H1 (cell line): ENCODE data around the gene YARS2. TPM values are rescaled to one million over a fixed set of nuclear protein-coding genes. Genes with fewer than 3 reads are reported as not detected.

Source experiments
- CTCF ChIA-PET: fragments of 300-600 bp; sonication (Branson Sonifier 250); formaldehyde crosslinking; loops from one replicate; lab custom pipeline; 2021; ENCODE audit not compliant: partially characterized antibody; lab: Charles Lee
- POLR2A ChIA-PET: fragments of 300-600 bp; sonication (Branson Sonifier 250); formaldehyde crosslinking; loops from one replicate; lab custom pipeline; 2021; ENCODE audit warnings: inconsistent platforms; ENCODE audit not compliant: partially characterized antibody; lab: Charles Lee
- DNase-seq, 2 experiments: peaks; one replicate each; pipeline versions ENCODE4 v3.0.0 to v3.0.0-alpha.2; 2010 to 2022; ENCODE audit warnings: low spot score in 2 of 2, low read depth in 1 of 2, mixed read lengths in 1 of 2
- FAIRE-seq: peaks from 2 replicates; lab custom pipeline; 2011; peaks lifted over from hg19 to GRCh38; lab: Jason Lieb, UNC
- H2AFZ ChIP-seq: 2 replicates; pipeline ENCODE4 v1.8.1; 2012; ENCODE audit warnings: low read length, inconsistent platforms
- H2AK5ac ChIP-seq: 2 replicates; pipeline ENCODE4 v1.6.1; 2013; ENCODE audit warnings: low read depth, low read length
- H2BK120ac ChIP-seq: replicated peaks from 2 replicates; pipeline ENCODE3; 2013; ENCODE audit warnings: low read depth, low read length, inconsistent platforms
- H2BK12ac ChIP-seq: 2 replicates; pipeline ENCODE4 v1.6.1; 2013; ENCODE audit warnings: low read depth, low read length
- H2BK15ac ChIP-seq: 2 replicates; pipeline ENCODE4 v1.6.1; 2013; ENCODE audit warnings: low read length
- H2BK20ac ChIP-seq: 2 replicates; pipeline ENCODE4 v1.6.1; 2013; ENCODE audit warnings: low read length
- H2BK5ac ChIP-seq: 2 replicates; pipeline ENCODE4 v1.6.1; 2013; ENCODE audit warnings: low read depth, low read length
- H3K14ac ChIP-seq: 2 replicates; pipeline ENCODE4 v1.6.1; 2013; ENCODE audit warnings: inconsistent platforms; ENCODE audit not compliant: insufficient read length
- H3K18ac ChIP-seq: 2 replicates; pipeline ENCODE4 v1.6.1; 2013; ENCODE audit warnings: low read length; ENCODE audit errors: extremely low read depth
- H3K23ac ChIP-seq: 2 replicates; pipeline ENCODE4 v1.6.1; 2013; ENCODE audit warnings: inconsistent platforms; ENCODE audit not compliant: insufficient read length
- H3K23me2 ChIP-seq: 2 replicates; pipeline ENCODE4 v1.6.1; 2013; ENCODE audit warnings: low read depth, low read length
- H3K27ac ChIP-seq: 2 replicates; pipeline ENCODE4 v1.6.1; 2011; ENCODE audit warnings: low read depth, low read length, inconsistent platforms
- H3K27me3 ChIP-seq, 4 experiments: replicated peaks in 1 of 4; 1 replicate in 1 of 4; 2 replicates in 3 of 4; pipeline versions ENCODE4 v1.6.1 to v1.8.1; 2011 to 2013; ENCODE audit warnings: low read length in 3 of 4, mild to moderate bottlenecking in 3 of 4, inconsistent platforms in 2 of 4, mixed read lengths in 2 of 4, moderate library complexity in 1 of 4; ENCODE audit not compliant: control insufficient read depth in 3 of 4, insufficient read depth in 3 of 4; ENCODE audit errors: extremely low read depth in 1 of 4
- H3K36me3 ChIP-seq, 4 experiments: 2 replicates each; pipeline versions ENCODE4 v1.6.1 to v1.8.1; 2011 to 2013; ENCODE audit warnings: mild to moderate bottlenecking in 4 of 4, low read length in 3 of 4, moderate library complexity in 2 of 4, control low read depth in 1 of 4, inconsistent platforms in 1 of 4; ENCODE audit not compliant: insufficient read depth in 4 of 4, control insufficient read depth in 2 of 4
- H3K4ac ChIP-seq: replicated peaks from 2 replicates; pipeline ENCODE3; 2013; ENCODE audit warnings: low read length, low read depth, mixed read lengths, inconsistent platforms; ENCODE audit not compliant: insufficient read length
- H3K4me1 ChIP-seq, 4 experiments: replicated peaks in 1 of 4; 1 replicate in 1 of 4; 2 replicates in 3 of 4; pipeline versions ENCODE4 v1.6.1 to v1.8.1; 2011 to 2013; ENCODE audit warnings: low read length in 3 of 4, inconsistent platforms in 2 of 4, mixed read lengths in 1 of 4; ENCODE audit not compliant: insufficient read depth in 4 of 4, control insufficient read depth in 3 of 4
- H3K4me2 ChIP-seq, 2 experiments: 2 replicates each; pipeline versions ENCODE4 v1.6.1 to v1.8.1; 2011 to 2013; ENCODE audit warnings: low read depth in 2 of 2, low read length in 2 of 2, control low read depth in 1 of 2, inconsistent platforms in 1 of 2, mild to moderate bottlenecking in 1 of 2; ENCODE audit not compliant: insufficient read depth in 1 of 2
- H3K4me3 ChIP-seq, 4 experiments: fragments of 200-600, 300-600 bp in 1 of 4; sonication (generic), shearing (Covaris generic), sonication (Bioruptor Twin) in 1 of 4; 2 replicates each; pipeline versions ENCODE4 v1.5.1 to v1.8.1; 2011 to 2016; ENCODE audit warnings: low read length in 4 of 4, low read depth in 3 of 4, control low read depth in 2 of 4, inconsistent platforms in 2 of 4, mild to moderate bottlenecking in 2 of 4, mixed read lengths in 1 of 4, moderate library complexity in 1 of 4; ENCODE audit not compliant: insufficient read depth in 2 of 4; ENCODE audit errors: extremely low read depth in 1 of 4
- H3K56ac ChIP-seq: replicated peaks from 2 replicates; pipeline ENCODE3; 2013; ENCODE audit warnings: low read depth, mild to moderate bottlenecking, mixed read lengths, low read length, inconsistent platforms; ENCODE audit not compliant: insufficient read length
- H3K79me1 ChIP-seq: 2 replicates; pipeline ENCODE4 v1.6.1; 2013; ENCODE audit warnings: low read depth, low read length, control low read depth
- H3K79me2 ChIP-seq, 2 experiments: 2 replicates each; pipeline versions ENCODE4 v1.6.1 to v1.8.1; 2012 to 2013; ENCODE audit warnings: low read length in 2 of 2, mild to moderate bottlenecking in 2 of 2, inconsistent platforms in 1 of 2; ENCODE audit not compliant: insufficient read depth in 2 of 2, control insufficient read depth in 1 of 2
- H3K9ac ChIP-seq, 4 experiments: replicated peaks in 1 of 4; 1 replicate in 1 of 4; 2 replicates in 3 of 4; pipeline versions ENCODE4 v1.6.1 to v1.8.1; 2011 to 2013; ENCODE audit warnings: low read depth in 3 of 4, low read length in 3 of 4, control low read depth in 2 of 4, mild to moderate bottlenecking in 2 of 4, moderate library complexity in 2 of 4, inconsistent platforms in 1 of 4; ENCODE audit errors: extremely low read depth in 1 of 4
- H3K9me3 ChIP-seq, 2 experiments: 2 replicates each; pipeline versions ENCODE4 v1.6.1 to v1.8.1; 2012 to 2013; ENCODE audit warnings: mild to moderate bottlenecking in 2 of 2, moderate library complexity in 2 of 2, control low read depth in 1 of 2, inconsistent platforms in 1 of 2, low read depth in 1 of 2, low read length in 1 of 2, mixed read lengths in 1 of 2; ENCODE audit not compliant: insufficient read depth in 2 of 2
- H4K20me1 ChIP-seq, 2 experiments: replicated peaks in 1 of 2; 2 replicates each; pipeline versions ENCODE3 to v1.8.1; 2011 to 2013; ENCODE audit warnings: inconsistent platforms in 2 of 2, low read length in 2 of 2, mild to moderate bottlenecking in 1 of 2; ENCODE audit not compliant: insufficient read depth in 2 of 2, control insufficient read depth in 1 of 2
- H4K5ac ChIP-seq: 2 replicates; pipeline ENCODE4 v1.6.1; 2013; ENCODE audit warnings: low read length, low read depth, mixed read lengths, inconsistent platforms; ENCODE audit not compliant: insufficient read length
- H4K8ac ChIP-seq: 2 replicates; pipeline ENCODE4 v1.8.0; 2013; ENCODE audit warnings: mild to moderate bottlenecking, moderate library complexity, low read length, inconsistent platforms; ENCODE audit not compliant: insufficient read depth; ENCODE audit errors: extremely low read depth
- H4K91ac ChIP-seq: replicated peaks from 2 replicates; pipeline ENCODE3; 2013; ENCODE audit warnings: low read length, mixed read lengths, inconsistent platforms; ENCODE audit not compliant: insufficient read length
- ATF2 ChIP-seq: IDR thresholded peaks from 2 replicates; pipeline ENCODE4 v1.6.1; 2012; ENCODE audit warnings: low read length, inconsistent platforms
- FOSL1 ChIP-seq: IDR thresholded peaks from 2 replicates; pipeline ENCODE4 v1.6.1; 2011; ENCODE audit warnings: mild to moderate bottlenecking, low read depth, low read length, moderate library complexity; ENCODE audit not compliant: insufficient read depth
- KDM5A ChIP-seq: fragments of 200-600 bp; IDR thresholded peaks from 2 replicates; pipeline ENCODE4 v1.7.1; 2012; ENCODE audit warnings: mild to moderate bottlenecking, low read length, inconsistent platforms, mixed read lengths
- SUZ12 ChIP-seq: fragments of 200-600 bp; sonication (generic); IDR thresholded peaks from 2 replicates; pipeline ENCODE4 v1.6.1; 2012; ENCODE audit warnings: mild to moderate bottlenecking, inconsistent platforms, low read length, moderate library complexity, mixed read lengths
- YY1 ChIP-seq: IDR thresholded peaks from 2 replicates; pipeline ENCODE4 v1.6.1; 2011; ENCODE audit warnings: low read depth, mild to moderate bottlenecking, low read length
- WGBS, 2 experiments: shearing (Covaris generic) in 1 of 2; methylation state at CpG; one replicate each; pipeline versions ENCODE4 v1.1.6 to v1.1.7; 2013 to 2015; ENCODE audit warnings: low lambda C conversion rate in 2 of 2, mixed read lengths in 2 of 2, inconsistent platforms in 1 of 2, low coverage in 1 of 2, missing lambda C conversion rate in 1 of 2; ENCODE audit not compliant: insufficient replicate concordance in 2 of 2, insufficient coverage in 1 of 2, insufficient read length in 1 of 2; ENCODE audit errors: extremely low coverage in 1 of 2, missing lambda C conversion rate in 1 of 2; 5-methylcytosine and 5-hydroxymethylcytosine counted together
- polyA plus RNA-seq, 7 experiments: library from polyadenylated mRNA; depleted of rRNA in 3 of 7; stranded (reverse) in 5 of 7; unstranded in 2 of 7; fragments of >200 nt in 5 of 7; fragments of 200-250 nt in 2 of 7; gene quantifications; 1 replicate in 5 of 7; 2 replicates in 1 of 7; 4 replicates in 1 of 7; pipeline versions ENCODE4 v1.2.1 to v1.2.3, GENCODE V29; 2011 to 2013; ENCODE audit warnings: missing spikeins in 2 of 7, mixed read lengths in 2 of 7
- total RNA-seq: library from RNA; stranded (reverse); fragmentation: NEBNext Ultra II Directional; extraction: Animal tissue kit (Norgen Biotek cat#: 25700); gene quantifications from 2 replicates; pipeline ENCODE4 v1.2.1, GENCODE V29; 2021

Gene YARS2
- total and polyA plus RNA-seq, 2 of the 8 experiments (the other 6 are each of a cell fraction or from before 2014, with no cell fraction given): 29.9 to 41.4 TPM

DNA sequence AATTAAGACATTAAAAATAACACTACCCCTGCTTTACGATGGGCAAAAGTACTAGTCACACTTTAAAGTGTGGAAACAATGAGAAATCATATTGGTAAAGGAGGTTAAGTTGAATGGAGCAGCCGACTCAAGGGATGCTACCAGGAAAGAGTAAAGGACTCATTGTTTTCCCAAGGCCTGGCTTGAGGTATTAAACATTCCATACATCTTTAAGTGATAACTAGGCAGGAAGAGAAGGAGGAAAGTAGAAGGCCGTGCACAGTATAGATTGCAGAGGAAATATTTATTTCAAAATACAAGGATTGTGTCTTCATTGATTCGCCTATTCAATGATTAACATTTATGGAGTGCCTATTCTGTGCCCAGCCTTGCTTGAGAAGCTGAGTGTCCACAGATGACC lies 20.6 kb upstream of the YARS2 start:
- Histone ChIP-seq H3K36me3 (no peaks in the 10 kb centered on the region), H2BK120ac (no peak overlapping the region), H3K27me3 (no peaks in the 10 kb centered on the region), H3K56ac (no peak overlapping the region), H3K4me2 (no peak overlapping the region), H2BK15ac (no peak overlapping the region), H3K14ac (no peak overlapping the region), H2BK5ac (no peak overlapping the region), H3K4me3 (no peak overlapping the region), H2BK20ac (no peak overlapping the region), H4K91ac (no peak overlapping the region), H3K9ac (no peak overlapping the region), H4K5ac (no peak overlapping the region), H3K27ac (no peak overlapping the region), H3K18ac (no peak overlapping the region), H4K8ac (no peak overlapping the region), H3K79me2 (no peaks in the 10 kb centered on the region), H3K4ac (no peak overlapping the region), H4K20me1 (no peaks in the 10 kb centered on the region), H3K9me3 (no peaks in the 10 kb centered on the region), H2BK12ac (no peak overlapping the region), H3K23me2 (no peaks in the 10 kb centered on the region), H2AFZ (no peak overlapping the region), H3K4me1 (no peaks in the 10 kb centered on the region), H3K23ac (no peak overlapping the region), H2AK5ac (no peak overlapping the region), H3K79me1 (no peaks in the 10 kb centered on the region)
- ChIA-PET POLR2A (interaction anchor here (0.6 kb wide), 1 partner anchor 122 kb away, joined by 3 read pairs; no protein-coding TSS in a partner anchor), CTCF (no interaction called here)
- WGBS, 2 experiments: 93% methylated on average over 4 of the region's 4 CpGs; no CpG with 5 or more reads in 1 of the 2 experiments
- DNase-seq: no peak
- no peak for FAIRE-seq
- TF ChIP-seq SUZ12 (no peak), YY1 (no peak), FOSL1 (no peak), ATF2 (no peak), KDM5A (no peak)
